KG1 (cell line): ENCODE data around the gene PLXNC1.
A peak's percentile ranks its signal among the peaks of the same experiment; 100 is the strongest.

Experiments
- DNase-seq: peaks from one replicate; lab custom pipeline; 2025; lab: John Stamatoyannopoulos, UW

PLXNC1 gene

GRCh38 chr12:94133964-94134795 lies 14.2 kb upstream of the PLXNC1 start:
- peak; percentile 3 for DNase-seq

GRCh38 chr12:94135896-94136295 lies 12.5 kb upstream of the PLXNC1 start:
- DNase-seq, result no peak

- DNase-seq, result no peak
Observed at GRCh38 chr12:94139816-94140215, 8.6 kb upstream of the PLXNC1 start.

GRCh38 chr12:94140556-94140955 lies 7.8 kb upstream of the PLXNC1 start:
- DNase-seq, result no peak

GRCh38 chr12:94141004-94141764 lies 7.2 kb upstream of the PLXNC1 start:
- no peak for DNase-seq

- no peak for DNase-seq
Observed at GRCh38 chr12:94141892-94142291, 6.5 kb upstream of the PLXNC1 start.

GRCh38 chr12:94143438-94143837 lies 4.9 kb upstream of the PLXNC1 start:
- no peak for DNase-seq

GRCh38 chr12:94143951-94144350 lies 4.4 kb upstream of the PLXNC1 start:
- no peak for DNase-seq

- DNase-seq, result no peak
Observed at GRCh38 chr12:94144781-94145180, 3.6 kb upstream of the PLXNC1 start.

GRCh38 chr12:94145191-94145983 lies 3.0 kb upstream of the PLXNC1 start:
- DNase-seq, result peak; percentile 13

- no peak for DNase-seq
Observed at GRCh38 chr12:94146166-94146936, 2.0 kb upstream of the PLXNC1 start.

GRCh38 chr12:94147387-94147990 lies 888 bp upstream of the PLXNC1 start:
- no peak for DNase-seq

- DNase-seq, result no peak
Observed at GRCh38 chr12:94148739-94149118, 352 bp downstream of the PLXNC1 start.

GRCh38 chr12:94149119-94149780 lies 873 bp downstream of the PLXNC1 start:
- DNase-seq, result no peak

GRCh38 chr12:94149781-94150239 lies 1.4 kb downstream of the PLXNC1 start:
- DNase-seq, result no peak

- no peak for DNase-seq
Observed at GRCh38 chr12:94150240-94151121, 2.1 kb downstream of the PLXNC1 start.

- DNase-seq, result no peak
Observed at GRCh38 chr12:94151582-94151981, 3.2 kb downstream of the PLXNC1 start.

- DNase-seq, result no peak
Observed at GRCh38 chr12:94152292-94153078, 4.1 kb downstream of the PLXNC1 start.

GRCh38 chr12:94157181-94157580 lies 8.8 kb downstream of the PLXNC1 start:
- DNase-seq, result no peak
